Hematopoietic multipotent progenitor cell treated with erythropoietin and hydrocortisone succinate and interleukin-3 and kit ligand, for 8 days (in vitro differentiated cells): Measurements from ENCODE around the gene GAGE12G.
"Not testable (repeated sequence)": the region's sequence is repeated elsewhere in the genome, so short reads cannot be mapped to it uniquely, and the experiment has no call there.

Source experiments
- DNase-seq: peaks from one replicate; pipeline ENCODE4 v3.0.0-alpha.2; 2015

GAGE12G gene, protein sequence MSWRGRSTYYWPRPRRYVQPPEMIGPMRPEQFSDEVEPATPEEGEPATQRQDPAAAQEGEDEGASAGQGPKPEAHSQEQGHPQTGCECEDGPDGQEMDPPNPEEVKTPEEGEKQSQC

GRCh38 chrX:49570100-49570499 is at the start of gene GAGE12G:
Gene GAGE12G (plus strand): TSS chrX:49570400. CDS start chrX:49571555, 1,155 bp downstream.
- not testable (repeated sequence) for DNase-seq

- not testable (repeated sequence) for DNase-seq
These were observed 38.3 kb upstream of the GAGE12G start, which contains the start of gene GAGE12C for GRCh38 chrX:49531877-49532276. Gene GAGE12C (plus strand): TSS chrX:49532177. CDS start chrX:49533332, 1,155 bp downstream.

DNA sequence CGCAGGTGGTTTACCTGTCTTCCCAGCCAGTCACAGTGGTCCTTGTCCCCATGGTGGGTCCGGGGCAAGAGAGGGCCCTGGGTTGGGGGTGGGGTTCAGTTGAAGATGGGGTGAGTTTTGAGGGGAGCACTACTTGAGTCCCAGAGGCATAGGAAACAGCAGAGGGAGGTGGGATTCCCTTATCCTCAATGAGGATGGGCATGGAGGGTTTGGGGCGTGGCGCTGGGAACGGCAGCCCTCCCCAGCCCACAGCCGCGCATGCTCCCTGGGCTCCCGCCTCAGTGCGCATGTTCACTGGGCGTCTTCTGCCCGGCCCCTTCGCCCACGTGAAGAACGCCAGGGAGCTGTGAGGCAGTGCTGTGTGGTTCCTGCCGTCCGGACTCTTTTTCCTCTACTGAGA is 28.8 kb upstream of the GAGE12G start, which contains the start of gene GAGE12D:
TSS of gene GAGE12D (plus strand) at position 301 of the 400 bp plus-strand sequence. CDS start 1,155 bp downstream, outside the sequence.
- not testable (repeated sequence) for DNase-seq

- not testable (repeated sequence) for DNase-seq
These were observed 19.2 kb upstream of the GAGE12G start, which contains the start of gene GAGE12E for GRCh38 chrX:49550989-49551388. Gene GAGE12E (plus strand): TSS chrX:49551289. CDS start chrX:49552444, 1,155 bp downstream.

GRCh38 chrX:49560542-49560941 is 9.7 kb upstream of the GAGE12G start, which contains the start of gene GAGE12F:
Gene GAGE12F (plus strand): TSS chrX:49560842. CDS start chrX:49561997, 1,155 bp downstream.
- DNase-seq = not testable (repeated sequence)

DNA sequence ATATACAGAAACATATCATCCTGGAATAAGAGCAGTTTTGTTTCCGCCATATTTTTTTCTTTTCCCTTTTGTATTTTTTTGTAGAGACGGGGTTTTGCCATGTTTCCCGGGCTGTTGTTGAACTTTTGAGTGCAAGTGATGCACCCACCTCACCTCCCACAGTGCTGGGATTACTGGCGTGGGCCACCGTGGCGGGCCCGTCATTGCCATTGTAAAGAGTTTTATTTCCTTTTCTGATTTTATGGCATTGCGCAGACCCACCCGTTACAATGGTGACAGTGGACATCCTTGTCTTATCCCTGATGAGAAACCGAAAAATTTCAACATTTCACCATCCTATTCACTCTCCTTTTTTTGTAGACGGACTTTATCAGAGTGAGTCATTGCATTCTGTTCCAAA is 1.5 kb upstream of the GAGE12G start:
- DNase-seq = not testable (repeated sequence)

- not testable (repeated sequence) for DNase-seq
These were observed 1.0 kb upstream of the GAGE12G start for GRCh38 chrX:49569152-49569551.

- DNase-seq = not testable (repeated sequence)
These were observed 9.4 kb downstream of the GAGE12G start, which contains the start of gene GAGE12H for GRCh38 chrX:49579649-49580048. Gene GAGE12H (plus strand): TSS chrX:49579949. CDS start chrX:49581104, 1,155 bp downstream.

GRCh38 chrX:49589196-49589595 is 19.0 kb downstream of the GAGE12G start, which contains the start of gene GAGE2A:
Gene GAGE2A (plus strand): TSS chrX:49589496. CDS start chrX:49590651, 1,155 bp downstream.
- DNase-seq = not testable (repeated sequence)

DNA sequence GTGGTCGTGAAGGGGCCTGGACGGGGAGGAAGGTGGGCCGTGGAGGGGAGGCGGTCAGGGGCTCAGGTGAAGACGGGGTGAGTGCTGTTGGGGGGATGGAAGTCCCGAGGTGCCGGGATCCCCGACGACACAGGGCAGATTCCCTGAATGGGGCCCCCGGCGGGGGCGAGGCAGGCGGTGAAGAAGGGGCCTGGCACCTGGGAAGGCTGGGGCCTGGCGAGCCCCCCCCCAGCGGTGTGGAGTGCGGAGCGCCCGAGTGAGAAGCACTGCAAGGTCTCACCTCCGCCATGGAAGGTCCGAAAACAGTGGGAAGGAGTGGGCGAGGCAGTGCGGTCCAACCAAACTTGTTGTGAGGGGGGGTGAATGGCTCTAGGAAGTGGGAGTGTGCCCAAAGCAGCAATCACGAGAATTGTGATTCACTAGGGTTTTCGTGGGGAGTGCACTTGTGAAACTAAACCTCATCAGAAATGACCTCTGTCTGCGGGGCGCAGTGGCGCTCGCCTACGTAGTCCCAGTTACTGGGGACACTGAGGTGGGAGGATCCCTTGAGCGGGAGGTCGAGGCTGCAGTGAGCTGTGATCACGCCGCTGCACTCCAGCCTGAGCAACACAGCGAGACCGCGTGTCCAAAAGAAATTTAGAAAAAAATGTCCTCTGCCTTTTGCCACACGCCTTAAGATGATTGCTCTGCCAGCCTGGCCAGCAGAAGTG is 19.7 kb downstream of the GAGE12G start:
- not testable (repeated sequence) for DNase-seq

DNA sequence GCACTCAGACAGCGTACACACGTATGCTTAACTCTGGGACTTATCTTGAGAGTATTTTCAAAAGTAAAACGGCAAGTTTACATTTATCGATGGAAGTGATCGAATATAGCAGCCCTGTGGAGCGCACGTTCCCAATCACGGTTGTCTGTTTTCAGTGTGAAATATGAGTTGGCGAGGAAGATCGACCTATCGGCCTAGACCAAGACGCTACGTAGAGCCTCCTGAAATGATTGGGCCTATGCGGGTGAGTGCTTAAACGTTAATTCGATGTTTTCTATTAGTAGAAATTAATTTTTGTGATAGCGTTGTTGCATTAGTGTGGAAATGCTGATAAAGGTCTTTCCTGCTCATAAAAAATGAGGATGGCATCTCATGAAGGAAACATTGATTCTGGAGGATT is 20.3 kb downstream of the GAGE12G start:
- not testable (repeated sequence) for DNase-seq

DNA sequence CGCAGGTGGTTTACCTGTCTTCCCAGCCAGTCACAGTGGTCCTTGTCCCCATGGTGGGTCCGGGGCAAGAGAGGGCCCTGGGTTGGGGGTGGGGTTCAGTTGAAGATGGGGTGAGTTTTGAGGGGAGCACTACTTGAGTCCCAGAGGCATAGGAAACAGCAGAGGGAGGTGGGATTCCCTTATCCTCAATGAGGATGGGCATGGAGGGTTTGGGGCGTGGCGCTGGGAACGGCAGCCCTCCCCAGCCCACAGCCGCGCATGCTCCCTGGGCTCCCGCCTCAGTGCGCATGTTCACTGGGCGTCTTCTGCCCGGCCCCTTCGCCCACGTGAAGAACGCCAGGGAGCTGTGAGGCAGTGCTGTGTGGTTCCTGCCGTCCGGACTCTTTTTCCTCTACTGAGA is 28.5 kb downstream of the GAGE12G start, which contains the start of gene GAGE1:
TSS of gene GAGE1 (plus strand) at position 301 of the 400 bp plus-strand sequence. CDS start 1,155 bp downstream, outside the sequence.
- not testable (repeated sequence) for DNase-seq

DNA sequence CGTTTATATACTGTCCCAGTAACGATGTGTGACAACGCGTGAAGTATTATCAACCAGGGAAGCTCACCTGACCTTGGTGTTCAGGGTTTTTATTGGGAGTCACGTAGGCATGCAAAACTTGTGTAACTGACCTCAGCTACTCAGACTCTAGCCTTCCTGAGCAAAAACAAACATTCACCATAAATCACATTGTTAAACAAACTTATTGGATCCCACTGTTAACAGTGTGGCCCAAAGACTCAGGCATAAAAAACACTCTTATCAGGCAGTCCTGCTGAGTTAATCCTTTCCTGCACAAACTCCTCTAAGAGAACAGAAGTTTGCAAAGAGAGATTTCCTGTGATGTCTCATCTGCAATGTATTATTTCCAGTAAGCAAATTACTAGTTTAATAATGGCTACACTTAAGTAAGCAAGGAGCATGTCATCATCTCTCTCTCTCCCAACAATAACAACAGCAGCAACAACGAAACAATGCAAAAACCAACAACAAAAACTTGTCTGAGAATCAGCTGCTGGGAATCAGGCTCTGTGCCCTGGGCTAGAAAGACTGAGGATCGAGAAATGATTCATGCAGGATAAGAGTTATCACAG is 40.6 kb downstream of the GAGE12G start:
- no peak for DNase-seq

DNA sequence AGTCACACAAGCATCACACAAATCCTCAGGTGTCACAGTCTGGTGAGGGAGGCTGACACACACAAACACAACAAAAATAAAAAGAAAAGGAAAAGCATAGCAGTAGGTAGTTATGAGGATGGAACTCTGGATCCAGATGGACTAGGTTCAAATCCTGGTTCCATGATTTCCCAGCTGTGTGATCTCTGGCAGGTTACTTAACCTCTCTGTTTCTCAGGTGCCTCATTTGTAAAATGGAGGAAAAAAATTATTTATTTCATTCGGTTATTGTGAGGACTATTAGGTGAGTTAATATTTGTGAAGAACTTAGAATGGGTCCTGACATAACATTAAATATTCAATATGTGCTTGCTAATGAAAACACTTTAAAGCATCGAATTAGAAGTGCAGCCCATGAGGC is 48.4 kb downstream of the GAGE12G start:
- DNase-seq = no peak
